GM23338 (cell line): ENCODE measurements around the gene ARMH1. TPM values are rescaled to one million over a fixed set of nuclear protein-coding genes. Genes with fewer than 3 reads are reported as not detected.

Experiments
- ATAC-seq: fragments of 200-7000 bp; cut with Tn5 transposase; 3 replicates; pipeline ENCODE4 v1.9.1; 2020
- DNase-seq: peaks from one replicate; pipeline ENCODE4 v3.0.0-alpha.2; 2015; ENCODE audit warnings: low spot score
- H2AFZ ChIP-seq: fragments of 200-600 bp; sonication (generic); 2 replicates; pipeline ENCODE4 v1.8.0; 2016; ENCODE audit warnings: antibody characterized with exemption, mild to moderate bottlenecking, moderate library complexity
- H3F3A ChIP-seq: fragments of 200-600 bp; sonication (generic); replicated peaks from 2 replicates; pipeline ENCODE4 v1.8.0; 2017; ENCODE audit warnings: antibody characterized with exemption, mixed run types, low read depth
- H3K27ac ChIP-seq: fragments of 200-600 bp; sonication (generic); 2 replicates; pipeline ENCODE4 v1.6.1; 2016; ENCODE audit warnings: low read depth
- H3K27me3 ChIP-seq: fragments of 200-600 bp; sonication (generic); 2 replicates; pipeline ENCODE4 v1.8.0; 2016; ENCODE audit warnings: mild to moderate bottlenecking, mixed run types, moderate library complexity; ENCODE audit not compliant: insufficient read depth
- H3K36me3 ChIP-seq: fragments of 200-600 bp; sonication (generic); 2 replicates; pipeline ENCODE4 v1.8.0; 2016; ENCODE audit warnings: mild to moderate bottlenecking; ENCODE audit not compliant: insufficient read depth
- H3K4me1 ChIP-seq: fragments of 200-600 bp; sonication (generic); 2 replicates; pipeline ENCODE4 v1.8.0; 2016; ENCODE audit warnings: mild to moderate bottlenecking, moderate library complexity; ENCODE audit not compliant: insufficient read depth
- H3K4me2 ChIP-seq: fragments of 200-600 bp; sonication (generic); 2 replicates; pipeline ENCODE4 v1.7.1; 2017; ENCODE audit warnings: mixed run types
- H3K4me3 ChIP-seq: fragments of 200-600 bp; sonication (generic); 2 replicates; pipeline ENCODE4 v1.6.1; 2016; ENCODE audit warnings: mixed run types
- H3K79me2 ChIP-seq: fragments of 200-600 bp; sonication (generic); replicated peaks from 2 replicates; pipeline ENCODE4 v1.8.0; 2017; ENCODE audit warnings: mild to moderate bottlenecking; ENCODE audit not compliant: insufficient read depth
- H3K9me2 ChIP-seq: fragments of 200-600 bp; sonication (generic); 2 replicates; pipeline ENCODE4 v1.8.0; 2017; ENCODE audit not compliant: insufficient read depth
- H4K20me1 ChIP-seq: fragments of 200-600 bp; sonication (generic); replicated peaks from 2 replicates; pipeline ENCODE4 v1.8.0; 2017; ENCODE audit warnings: mild to moderate bottlenecking; ENCODE audit not compliant: insufficient read depth
- H3K27ac Mint-ChIP-seq: 2 replicates; pipeline ENCODE4 v1.8.0; 2020; ENCODE audit warnings: inconsistent platforms, mild to moderate bottlenecking, moderate library complexity, mixed read lengths
- H3K27me3 Mint-ChIP-seq: 3 replicates; pipeline ENCODE4 v1.8.0; 2022; ENCODE audit warnings: low read depth, mild to moderate bottlenecking, moderate library complexity, mixed read lengths, inconsistent platforms; ENCODE audit not compliant: insufficient read depth, poor library complexity
- H3K36me3 Mint-ChIP-seq: 3 replicates; pipeline ENCODE4 v1.8.0; 2021; ENCODE audit warnings: low read depth, mild to moderate bottlenecking, inconsistent platforms, moderate library complexity, mixed read lengths
- H3K4me1 Mint-ChIP-seq: 3 replicates; pipeline ENCODE4 v1.8.0; 2020; ENCODE audit warnings: mild to moderate bottlenecking, inconsistent platforms, mixed read lengths
- H3K4me3 Mint-ChIP-seq: 3 replicates; pipeline ENCODE4 v1.8.0; 2021; ENCODE audit warnings: moderate library complexity, mild to moderate bottlenecking, inconsistent platforms, mixed read lengths
- H3K9me3 Mint-ChIP-seq: 3 replicates; pipeline ENCODE4 v1.8.0; 2020; ENCODE audit warnings: moderate library complexity, mild to moderate bottlenecking, inconsistent platforms, mixed read lengths
- CREB1 ChIP-seq: fragments of 250-450 bp; sonication (Bioruptor Pico); IDR thresholded peaks from 2 replicates; pipeline ENCODE4 v1.5.0; 2020; ENCODE audit warnings: low read depth, mild to moderate bottlenecking, moderate library complexity
- CTCF ChIP-seq, 2 experiments: fragments of 200-600 bp in 1 of 2; sonication (generic) in 1 of 2; conservative IDR thresholded peaks; 2 replicates each; pipeline versions ENCODE4 v1.5.1 to v1.6.1; 2016 to 2017; ENCODE audit warnings: antibody characterized with exemption in 2 of 2, low read depth in 2 of 2, mild to moderate bottlenecking in 2 of 2, moderate library complexity in 1 of 2
- ETS1 ChIP-seq: IDR thresholded peaks from 2 replicates; pipeline ENCODE4 v1.6.1; 2016; ENCODE audit warnings: antibody characterized with exemption
- EZH2 ChIP-seq: fragments of 200-600 bp; sonication (generic); IDR thresholded peaks from one replicate; pipeline ENCODE4 v1.8.0; 2017; ENCODE audit warnings: antibody characterized with exemption, mild to moderate bottlenecking, low read depth; ENCODE audit not compliant: unreplicated experiment
- EZH2phosphoT487 ChIP-seq: fragments of 200-600 bp; sonication (generic); IDR thresholded peaks from one replicate; pipeline ENCODE4 v1.8.1; 2018; ENCODE audit warnings: antibody characterized with exemption; ENCODE audit not compliant: unreplicated experiment
- JUNB ChIP-seq: IDR thresholded peaks from one replicate; pipeline ENCODE4 v1.6.1; 2016; ENCODE audit warnings: antibody characterized with exemption; ENCODE audit not compliant: unreplicated experiment
- NANOG ChIP-seq: IDR thresholded peaks from 2 replicates; pipeline ENCODE4 v1.6.1; 2016; ENCODE audit warnings: antibody characterized with exemption, borderline replicate concordance
- POLR2AphosphoS5 ChIP-seq: IDR thresholded peaks from 2 replicates; pipeline ENCODE4 v1.6.1; 2016; ENCODE audit warnings: antibody characterized with exemption, low read depth
- STAT1 ChIP-seq: IDR thresholded peaks from one replicate; pipeline ENCODE4 v1.6.1; 2016; ENCODE audit warnings: antibody characterized with exemption; ENCODE audit not compliant: unreplicated experiment
- ZNF114 ChIP-seq: fragments of 250-450 bp; sonication (Bioruptor Pico); IDR thresholded peaks from 2 replicates; pipeline ENCODE4 v1.5.0; 2020; ENCODE audit warnings: mild to moderate bottlenecking, moderate library complexity
- ZNF331 ChIP-seq: fragments of 250-450 bp; sonication (Bioruptor Pico); IDR thresholded peaks from 2 replicates; pipeline ENCODE4 v1.5.0; 2020; ENCODE audit warnings: low read depth, mild to moderate bottlenecking, moderate library complexity
- ZNF462 ChIP-seq: fragments of 250-450 bp; sonication (Bioruptor Pico); IDR thresholded peaks from 2 replicates; pipeline ENCODE4 v1.5.0; 2020; ENCODE audit warnings: mild to moderate bottlenecking, moderate library complexity
- polyA plus RNA-seq: library from polyadenylated mRNA; unstranded; fragments of >200 nt; fragmentation: Nextera tagmentation; extraction: Ambion mirVana; gene quantifications from 2 replicates; pipeline ENCODE4 v1.2.1, GENCODE V29; 2016
- total RNA-seq: library from RNA; depleted of rRNA; stranded (reverse); fragments of >200 nt; shearing (Covaris generic); gene quantifications from 2 replicates; pipeline ENCODE4 v1.2.3, GENCODE V29; 2014
- TF ChIP-seq, protein P1 (sequence below): IDR thresholded peaks from one replicate; pipeline ENCODE4 v1.6.1; 2018; ENCODE audit warnings: antibody characterized with exemption; ENCODE audit not compliant: unreplicated experiment

The ARMH1 gene
- total and polyA plus RNA-seq, 2 experiments from 2014 or later: 0.31 TPM; not detected in 1

DNA sequence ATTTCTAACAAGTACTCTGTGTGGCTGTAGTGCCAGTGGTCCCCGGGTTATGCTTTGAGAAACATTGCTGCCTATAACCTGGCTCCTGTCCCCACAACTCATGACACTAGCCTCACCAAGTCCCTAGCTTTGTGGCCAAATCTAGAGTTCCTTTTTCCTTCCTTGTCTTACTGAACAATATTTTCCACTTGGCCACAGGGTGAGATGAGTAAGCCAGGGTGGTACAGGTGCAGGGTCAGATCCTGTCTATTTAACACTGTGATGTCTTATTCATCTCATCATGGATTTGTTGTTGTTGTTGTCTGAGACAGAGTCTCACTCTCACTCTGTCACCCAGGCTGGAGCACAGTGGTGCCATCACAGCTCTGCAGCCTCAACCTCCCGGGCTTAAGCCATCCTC, 18.6 kb downstream of the ARMH1 start:
- peaks cover 13% of the 10 kb centered on the region for H3K4me1 ChIP-seq
- no peaks in the 10 kb centered on the region for H4K20me1 ChIP-seq
- no peaks in the 10 kb centered on the region for H3K36me3 ChIP-seq
- ATAC-seq (no peak), DNase-seq (no peak)
- H3K9me3 Mint-ChIP-seq: no peaks in the 10 kb centered on the region
- H3K4me3 Mint-ChIP-seq: no peak overlapping the region
- H3K79me2 ChIP-seq: no peaks in the 10 kb centered on the region
- no peak overlapping the region for H3K4me3 ChIP-seq
- H3K27ac ChIP-seq: no peak overlapping the region
- H3K9me2 ChIP-seq: no peaks in the 10 kb centered on the region
- H3K4me2 ChIP-seq: no peak overlapping the region
- H2AFZ ChIP-seq: no peak overlapping the region
- H3K4me1 Mint-ChIP-seq: peaks cover 15% of the 10 kb centered on the region
- no peak overlapping the region for H3K27ac Mint-ChIP-seq
- TF ChIP-seq ETS1 (no peak), ZNF462 (CRISPR knock-in tag) (no peak), NANOG (no peak), ZNF331 (CRISPR knock-in tag) (no peak), EZH2phosphoT487 (no peak), POLR2AphosphoS5 (no peak), STAT1 (no peak), CREB1 (CRISPR knock-in tag) (no peak), ZNF114 (CRISPR knock-in tag) (no peak), CTCF (conservative IDR thresholded peaks at IDR 0.05; ENCODE audit: low read depth in 2 of 2) (no peak), EZH2 (no peak), JUNB (no peak)
- TF ChIP-seq, protein P1, sequence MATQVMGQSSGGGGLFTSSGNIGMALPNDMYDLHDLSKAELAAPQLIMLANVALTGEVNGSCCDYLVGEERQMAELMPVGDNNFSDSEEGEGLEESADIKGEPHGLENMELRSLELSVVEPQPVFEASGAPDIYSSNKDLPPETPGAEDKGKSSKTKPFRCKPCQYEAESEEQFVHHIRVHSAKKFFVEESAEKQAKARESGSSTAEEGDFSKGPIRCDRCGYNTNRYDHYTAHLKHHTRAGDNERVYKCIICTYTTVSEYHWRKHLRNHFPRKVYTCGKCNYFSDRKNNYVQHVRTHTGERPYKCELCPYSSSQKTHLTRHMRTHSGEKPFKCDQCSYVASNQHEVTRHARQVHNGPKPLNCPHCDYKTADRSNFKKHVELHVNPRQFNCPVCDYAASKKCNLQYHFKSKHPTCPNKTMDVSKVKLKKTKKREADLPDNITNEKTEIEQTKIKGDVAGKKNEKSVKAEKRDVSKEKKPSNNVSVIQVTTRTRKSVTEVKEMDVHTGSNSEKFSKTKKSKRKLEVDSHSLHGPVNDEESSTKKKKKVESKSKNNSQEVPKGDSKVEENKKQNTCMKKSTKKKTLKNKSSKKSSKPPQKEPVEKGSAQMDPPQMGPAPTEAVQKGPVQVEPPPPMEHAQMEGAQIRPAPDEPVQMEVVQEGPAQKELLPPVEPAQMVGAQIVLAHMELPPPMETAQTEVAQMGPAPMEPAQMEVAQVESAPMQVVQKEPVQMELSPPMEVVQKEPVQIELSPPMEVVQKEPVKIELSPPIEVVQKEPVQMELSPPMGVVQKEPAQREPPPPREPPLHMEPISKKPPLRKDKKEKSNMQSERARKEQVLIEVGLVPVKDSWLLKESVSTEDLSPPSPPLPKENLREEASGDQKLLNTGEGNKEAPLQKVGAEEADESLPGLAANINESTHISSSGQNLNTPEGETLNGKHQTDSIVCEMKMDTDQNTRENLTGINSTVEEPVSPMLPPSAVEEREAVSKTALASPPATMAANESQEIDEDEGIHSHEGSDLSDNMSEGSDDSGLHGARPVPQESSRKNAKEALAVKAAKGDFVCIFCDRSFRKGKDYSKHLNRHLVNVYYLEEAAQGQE: no peak
- no peaks in the 10 kb centered on the region for H3F3A ChIP-seq
- no peaks in the 10 kb centered on the region for H3K36me3 Mint-ChIP-seq
- peaks cover 4% of the 10 kb centered on the region for H3K27me3 Mint-ChIP-seq
- H3K27me3 ChIP-seq: no peaks in the 10 kb centered on the region
